Measurements from ENCODE around the gene C1QL1. TPM values are rescaled to one million over a fixed set of nuclear protein-coding genes. Genes with fewer than 3 reads are reported as not detected.
A peak's percentile ranks its signal among the peaks of the same experiment; 100 is the strongest.

C1QL1 gene
- total and polyA plus RNA-seq, 2 experiments from 2014 or later = 12.8 to 54.9 TPM

GRCh38 chr17:45013021-45013997 is 45.2 kb upstream of the C1QL1 start:
- Histone ChIP-seq H3K9me3 (ENCODE audit: low read depth) (no peaks in the 10 kb centered on the region), H2AFZ (no peak overlapping the region), H3K36me3 (replicated peaks; ENCODE audit: insufficient read depth, low read depth) (no peaks in the 10 kb centered on the region), H3K79me2 (no peaks in the 10 kb centered on the region), H3K27ac (peak overlapping the region; percentile 67), H3K27me3 (no peaks in the 10 kb centered on the region), H4K20me1 (ENCODE audit: insufficient read depth, poor library complexity, severe bottlenecking) (no peaks in the 10 kb centered on the region), H3K4me2 (peak overlapping the region; percentile 47), H3K4me3 (no peak overlapping the region), H3K4me1 (ENCODE audit: insufficient read depth) (peaks cover 7% of the 10 kb centered on the region), H3K9me2 (replicated peaks; ENCODE audit: insufficient read depth) (no peaks in the 10 kb centered on the region)
- no peak for TF ChIP-seq EZH2 (IDR thresholded peaks at IDR 0.05; ENCODE audit: borderline replicate concordance)
- TF ChIP-seq EZH2phosphoT487 (IDR thresholded peaks at IDR 0.05; ENCODE audit: low read depth, severe bottlenecking, unreplicated experiment) = no peak
- no peak for TF ChIP-seq CTCF (IDR thresholded peaks at IDR 0.05; ENCODE audit: poor library complexity)
- peak; percentile 30 for DNase-seq (ENCODE audit: low spot score)
- WGBS (ENCODE audit: low lambda C conversion rate, missing lambda C conversion rate) = 73% methylated on average over 17 of the region's 17 CpGs

DNA sequence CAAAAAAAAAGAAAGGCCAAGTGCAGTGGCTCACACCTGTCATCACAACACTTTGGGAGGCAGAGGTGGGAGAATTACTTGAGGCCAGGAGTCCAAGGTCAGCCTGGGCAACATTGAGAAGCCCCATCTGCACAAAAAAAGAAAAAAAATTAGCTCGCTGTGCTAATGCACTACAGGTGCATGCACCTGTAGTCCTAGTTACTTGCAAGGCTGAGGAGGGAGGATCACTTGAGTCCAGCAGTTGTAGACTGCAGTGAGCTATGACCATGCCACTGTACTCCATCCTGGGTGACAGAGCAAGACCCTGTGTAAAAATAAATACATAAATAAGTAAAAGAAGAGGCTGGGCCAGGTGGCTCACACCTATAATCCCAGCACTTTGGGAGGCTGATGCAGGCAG is 43.7 kb upstream of the C1QL1 start:
- Histone ChIP-seq H4K20me1 (ENCODE audit: insufficient read depth, poor library complexity, severe bottlenecking) (no peaks in the 10 kb centered on the region), H3K9me3 (ENCODE audit: low read depth) (no peaks in the 10 kb centered on the region), H3K9me2 (replicated peaks; ENCODE audit: insufficient read depth) (no peaks in the 10 kb centered on the region), H3K4me2 (no peak overlapping the region), H3K27me3 (no peaks in the 10 kb centered on the region), H3K27ac (no peak overlapping the region), H3K4me1 (ENCODE audit: insufficient read depth) (peaks cover 5% of the 10 kb centered on the region), H3K36me3 (replicated peaks; ENCODE audit: insufficient read depth, low read depth) (no peaks in the 10 kb centered on the region), H3K4me3 (no peak overlapping the region), H2AFZ (no peak overlapping the region), H3K79me2 (no peaks in the 10 kb centered on the region)
- 100% methylated on average over 1 of the region's 1 CpG for WGBS (ENCODE audit: low lambda C conversion rate, missing lambda C conversion rate)
- no peak for DNase-seq (ENCODE audit: low spot score)
- TF ChIP-seq EZH2phosphoT487 (IDR thresholded peaks at IDR 0.05; ENCODE audit: low read depth, severe bottlenecking, unreplicated experiment) (no peak), EZH2 (IDR thresholded peaks at IDR 0.05; ENCODE audit: borderline replicate concordance) (no peak), CTCF (IDR thresholded peaks at IDR 0.05; ENCODE audit: poor library complexity) (no peak)

DNA sequence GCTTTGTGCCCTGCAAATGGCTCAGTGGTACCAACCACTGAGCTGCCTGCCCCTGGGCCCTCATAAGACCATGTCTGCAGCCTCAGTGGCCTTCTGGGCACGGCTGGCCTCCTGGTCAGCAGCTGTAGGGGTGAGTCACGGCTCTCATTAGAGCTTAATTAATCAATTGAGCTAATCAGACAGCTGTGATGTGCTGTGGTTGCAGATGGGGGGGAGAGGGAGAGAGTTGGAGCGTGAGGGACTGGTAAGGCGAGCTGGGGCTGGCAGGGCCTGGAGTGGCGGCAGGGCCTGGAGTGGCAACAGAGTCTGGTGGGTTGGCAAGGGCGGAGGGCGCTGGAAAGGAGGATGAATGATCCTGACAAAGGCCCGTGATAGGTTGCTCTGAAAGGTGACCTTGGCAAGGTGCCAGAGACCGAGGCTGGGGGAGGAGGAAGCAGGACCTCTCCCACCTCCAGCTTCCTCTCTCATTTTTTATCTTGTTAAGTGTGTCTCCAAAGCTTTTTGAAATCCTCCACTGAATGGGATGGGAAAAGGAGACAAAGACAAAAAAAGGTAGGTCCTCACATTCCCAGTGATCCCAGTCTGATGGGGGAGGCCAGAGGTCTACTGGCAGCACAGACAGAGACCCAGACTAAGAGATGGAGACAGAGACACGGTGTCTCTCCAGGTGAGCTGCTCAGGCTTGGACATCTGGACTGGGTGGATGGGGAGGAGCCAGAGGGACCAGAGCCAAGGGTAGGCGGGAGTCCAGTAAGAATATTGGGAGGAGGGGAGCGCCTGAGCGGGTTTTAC is 41.8 kb upstream of the C1QL1 start:
- TF ChIP-seq EZH2 (IDR thresholded peaks at IDR 0.05; ENCODE audit: borderline replicate concordance) (no peak), EZH2phosphoT487 (IDR thresholded peaks at IDR 0.05; ENCODE audit: low read depth, severe bottlenecking, unreplicated experiment) (no peak), CTCF (IDR thresholded peaks at IDR 0.05; ENCODE audit: poor library complexity) (no peak)
- no peaks in the 10 kb centered on the region for H3K79me2 ChIP-seq
- H3K36me3 ChIP-seq (replicated peaks; ENCODE audit: insufficient read depth, low read depth) = no peaks in the 10 kb centered on the region
- no peak overlapping the region for H2AFZ ChIP-seq
- no peaks in the 10 kb centered on the region for H4K20me1 ChIP-seq (ENCODE audit: insufficient read depth, poor library complexity, severe bottlenecking)
- no peaks in the 10 kb centered on the region for H3K9me2 ChIP-seq (replicated peaks; ENCODE audit: insufficient read depth)
- H3K27ac ChIP-seq = no peak overlapping the region
- H3K9me3 ChIP-seq (ENCODE audit: low read depth) = no peaks in the 10 kb centered on the region
- no peak for DNase-seq (ENCODE audit: low spot score)
- H3K4me1 ChIP-seq (ENCODE audit: insufficient read depth) = peaks cover 5% of the 10 kb centered on the region
- H3K27me3 ChIP-seq = no peaks in the 10 kb centered on the region
- no peak overlapping the region for H3K4me2 ChIP-seq
- H3K4me3 ChIP-seq = no peak overlapping the region
- 77% methylated on average over 13 of the region's 13 CpGs for WGBS (ENCODE audit: low lambda C conversion rate, missing lambda C conversion rate)
